HG03139 (cell line): ENCODE data around the gene OVCA2.
A peak's percentile ranks its signal among the peaks of the same experiment; 100 is the strongest.

ENCODE experiments used
- ATAC-seq: cut with Tn5 transposase; IDR thresholded peaks from one replicate; pipeline ENCODE4 v1.9.1; 2021; ENCODE audit not compliant: unreplicated experiment

The OVCA2 gene

GRCh38 chr17:2082003-2082781 is 40.4 kb downstream of the OVCA2 start:
- ATAC-seq = no peak

GRCh38 chr17:2083613-2084035 is 41.8 kb downstream of the OVCA2 start:
- ATAC-seq = peak; percentile 37

- no peak for ATAC-seq
Observed at GRCh38 chr17:2084036-2084765, 42.4 kb downstream of the OVCA2 start.

GRCh38 chr17:2084766-2085647 is 43.2 kb downstream of the OVCA2 start:
- no peak for ATAC-seq

- no peak for ATAC-seq
Observed at GRCh38 chr17:2085648-2085949, 43.8 kb downstream of the OVCA2 start.

- ATAC-seq = no peak
Observed at GRCh38 chr17:2086306-2086705, 44.5 kb downstream of the OVCA2 start.

GRCh38 chr17:2087597-2088211 is 45.9 kb downstream of the OVCA2 start:
- ATAC-seq = no peak

GRCh38 chr17:2089021-2089422 is 47.2 kb downstream of the OVCA2 start:
- ATAC-seq = peak; percentile 20

- no peak for ATAC-seq
Observed at GRCh38 chr17:2090210-2090641, 48.4 kb downstream of the OVCA2 start.

GRCh38 chr17:2090804-2091534 is 49.1 kb downstream of the OVCA2 start:
- no peak for ATAC-seq

- no peak for ATAC-seq
Observed at GRCh38 chr17:2092253-2092652, 50.4 kb downstream of the OVCA2 start.
